IPS DF 6.9 (cell line): ENCODE measurements around the gene EMC8.

Experiments
- DNase-seq: peaks from one replicate; pipeline ENCODE4 v3.0.0-alpha.2; 2013; ENCODE audit warnings: low read depth, low spot score
- H3K27ac ChIP-seq: one replicate; pipeline ENCODE4 v1.5.1; 2013; ENCODE audit warnings: low read length, control low read depth
- H3K27me3 ChIP-seq: 2 replicates; pipeline ENCODE4 v1.6.1; 2013; ENCODE audit warnings: mild to moderate bottlenecking, low read length; ENCODE audit not compliant: control insufficient read depth, insufficient read depth
- H3K36me3 ChIP-seq: 2 replicates; pipeline ENCODE4 v1.6.1; 2013; ENCODE audit warnings: low read length; ENCODE audit not compliant: control insufficient read depth, insufficient read depth
- H3K4me1 ChIP-seq: 2 replicates; pipeline ENCODE4 v1.6.1; 2013; ENCODE audit warnings: low read length; ENCODE audit not compliant: control insufficient read depth, insufficient read depth
- H3K4me3 ChIP-seq: 2 replicates; pipeline ENCODE4 v1.5.1; 2013; ENCODE audit warnings: mild to moderate bottlenecking, low read length
- H3K9me3 ChIP-seq: 2 replicates; pipeline ENCODE4 v1.6.1; 2013; ENCODE audit warnings: low read length, inconsistent platforms; ENCODE audit not compliant: control insufficient read depth, insufficient read depth
- WGBS: extraction: QIAGEN DNeasy Blood & Tissue Kit; methylation state at CpG from one replicate; pipeline ENCODE4 v1.1.7; 2013; ENCODE audit warnings: mixed read lengths, missing lambda C conversion rate; ENCODE audit not compliant: insufficient read length, insufficient coverage; 5-methylcytosine and 5-hydroxymethylcytosine counted together

EMC8 gene

DNA sequence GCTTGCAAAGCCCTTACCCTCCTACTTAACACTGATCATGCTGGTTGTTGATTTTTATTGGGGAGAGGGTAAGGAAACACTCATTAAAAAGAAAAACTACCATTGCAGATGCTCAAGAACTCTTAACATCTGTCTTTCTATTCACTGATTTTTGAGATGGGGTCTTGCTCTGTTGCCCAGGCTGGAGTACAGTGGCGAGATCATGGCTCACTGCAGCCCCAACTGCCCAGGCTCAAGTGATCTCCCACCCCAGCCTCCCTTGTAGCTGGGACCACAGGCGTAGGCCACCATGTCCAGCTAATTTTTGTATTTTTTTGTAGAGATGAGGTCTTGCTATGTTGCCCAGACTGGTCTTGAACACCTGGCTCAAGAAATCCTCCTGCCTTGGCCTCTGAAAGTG lies 14.5 kb downstream of the EMC8 start:
- no CpG with 5 or more reads among the region's 2 CpGs for WGBS
- Histone ChIP-seq H3K9me3 (no peaks in the 10 kb centered on the region), H3K4me1 (no peaks in the 10 kb centered on the region), H3K4me3 (no peak overlapping the region), H3K27me3 (no peaks in the 10 kb centered on the region), H3K27ac (no peak overlapping the region), H3K36me3 (peaks cover 26% of the 10 kb centered on the region)
- DNase-seq: no peak

- Histone ChIP-seq H3K9me3 (no peaks in the 10 kb centered on the region), H3K27me3 (no peaks in the 10 kb centered on the region), H3K36me3 (peaks cover 33% of the 10 kb centered on the region), H3K4me1 (no peaks in the 10 kb centered on the region), H3K27ac (no peak overlapping the region), H3K4me3 (no peak overlapping the region)
- no CpG with 5 or more reads among the region's 8 CpGs for WGBS
- no peak for DNase-seq
These were observed 15.9 kb downstream of the EMC8 start for GRCh38 chr16:85783441-85783840.

- no peaks in the 10 kb centered on the region for H3K27me3 ChIP-seq
- no peak overlapping the region for H3K4me3 ChIP-seq
- no CpG with 5 or more reads among the region's 6 CpGs for WGBS
- no peaks in the 10 kb centered on the region for H3K9me3 ChIP-seq
- H3K4me1 ChIP-seq: no peaks in the 10 kb centered on the region
- no peak overlapping the region for H3K27ac ChIP-seq
- H3K36me3 ChIP-seq: peaks cover 31% of the 10 kb centered on the region
- DNase-seq: no peak
These were observed 16.9 kb downstream of the EMC8 start for GRCh38 chr16:85782451-85782850.

- H3K9me3 ChIP-seq: no peaks in the 10 kb centered on the region
- no peaks in the 10 kb centered on the region for H3K27me3 ChIP-seq
- no peak overlapping the region for H3K27ac ChIP-seq
- DNase-seq: no peak
- no peak overlapping the region for H3K4me3 ChIP-seq
- no peaks in the 10 kb centered on the region for H3K4me1 ChIP-seq
- H3K36me3 ChIP-seq: peaks cover 25% of the 10 kb centered on the region
- WGBS: no CpG with 5 or more reads among the region's 16 CpGs
These were observed 17.5 kb downstream of the EMC8 start for GRCh38 chr16:85781695-85782370.

- Histone ChIP-seq H3K36me3 (peaks cover 21% of the 10 kb centered on the region), H3K9me3 (no peaks in the 10 kb centered on the region), H3K4me1 (no peaks in the 10 kb centered on the region), H3K27me3 (no peaks in the 10 kb centered on the region), H3K4me3 (no peak overlapping the region), H3K27ac (no peak overlapping the region)
- DNase-seq: no peak
- no CpG with 5 or more reads among the region's 10 CpGs for WGBS
These were observed 18.2 kb downstream of the EMC8 start for GRCh38 chr16:85781156-85781555.

DNA sequence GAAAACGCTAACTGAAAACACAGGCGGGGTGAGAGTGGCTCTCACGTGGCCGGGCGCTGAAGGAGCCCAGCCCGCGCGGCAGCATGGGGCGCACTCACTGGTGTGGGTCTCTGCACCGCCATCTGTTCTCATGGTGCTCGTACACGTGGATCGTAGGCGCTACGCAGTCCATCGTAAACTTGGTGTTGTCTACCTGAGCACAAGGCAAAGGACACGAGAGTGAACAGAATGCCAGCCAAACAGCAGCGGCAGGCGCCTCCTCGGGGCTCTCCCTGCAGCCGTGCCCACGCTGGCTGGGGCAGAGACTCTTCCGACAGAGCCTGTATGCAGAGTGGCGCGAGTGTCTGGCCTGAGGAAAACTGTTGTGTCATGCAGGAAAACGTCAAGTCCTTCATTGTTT lies 19.1 kb downstream of the EMC8 start:
- H3K4me1 ChIP-seq: no peaks in the 10 kb centered on the region
- H3K27ac ChIP-seq: no peak overlapping the region
- H3K27me3 ChIP-seq: no peaks in the 10 kb centered on the region
- no peak for DNase-seq
- H3K36me3 ChIP-seq: peaks cover 19% of the 10 kb centered on the region
- no peak overlapping the region for H3K4me3 ChIP-seq
- WGBS: no CpG with 5 or more reads among the region's 26 CpGs
- no peaks in the 10 kb centered on the region for H3K9me3 ChIP-seq

DNA sequence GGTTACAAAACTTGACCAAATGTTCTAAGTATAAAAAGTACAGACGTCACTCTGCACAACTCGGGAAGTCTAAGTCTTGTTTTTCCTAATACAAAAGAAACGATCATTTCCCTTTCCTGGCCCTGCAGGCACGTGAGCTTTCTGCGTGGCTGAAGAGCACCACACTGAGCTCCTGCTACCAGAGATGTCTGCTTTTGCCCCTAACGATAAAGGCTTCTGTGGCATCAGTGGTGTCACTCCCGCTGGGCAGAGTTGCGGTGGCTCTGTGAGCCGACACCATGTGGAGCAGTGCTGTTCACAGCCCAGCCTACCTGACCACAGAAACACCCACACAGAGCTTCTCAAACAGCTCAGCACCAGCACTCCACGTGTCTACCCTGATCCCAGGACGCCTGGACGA lies 20.5 kb downstream of the EMC8 start:
- no peak for DNase-seq
- Histone ChIP-seq H3K27ac (no peak overlapping the region), H3K36me3 (peaks cover 19% of the 10 kb centered on the region), H3K4me3 (no peak overlapping the region), H3K4me1 (no peaks in the 10 kb centered on the region), H3K9me3 (no peaks in the 10 kb centered on the region), H3K27me3 (no peaks in the 10 kb centered on the region)
- no CpG with 5 or more reads among the region's 12 CpGs for whole genome bisulfite sequencing

DNA sequence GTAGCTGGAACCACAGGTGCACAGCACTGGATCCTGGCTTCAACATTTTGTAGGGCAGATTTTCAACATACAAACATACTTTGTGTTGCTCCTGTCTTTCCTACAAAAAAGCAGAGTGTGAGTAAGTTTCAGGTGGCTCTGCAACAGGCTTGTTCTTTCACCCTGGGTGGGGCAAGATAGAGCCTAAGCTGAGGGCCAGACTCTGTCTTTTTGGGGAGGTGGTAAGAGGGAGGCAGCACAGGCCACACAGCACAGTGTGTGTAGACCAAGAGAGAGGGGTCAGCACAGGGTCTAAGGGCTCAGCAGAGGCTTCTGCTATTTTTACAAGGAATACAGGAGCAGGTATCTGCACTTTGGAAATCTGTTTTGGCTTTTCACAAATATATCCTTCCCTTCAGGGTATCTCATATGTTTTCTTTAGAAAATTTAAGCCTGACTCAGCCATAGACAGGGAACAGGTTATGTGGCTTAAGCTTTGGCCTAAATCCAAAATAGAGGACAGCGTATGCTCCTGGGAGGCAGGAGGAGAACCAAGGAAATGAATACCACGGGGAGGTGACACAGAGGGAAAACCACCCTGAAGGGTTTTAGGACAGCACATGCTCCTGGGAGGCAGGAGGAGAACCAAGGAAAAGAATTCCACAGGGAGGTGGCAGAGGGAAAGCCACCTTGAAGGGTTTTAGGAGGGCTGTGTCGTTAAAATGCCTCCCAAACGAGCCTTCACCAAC lies 21.6 kb downstream of the EMC8 start:
- H3K9me3 ChIP-seq: no peaks in the 10 kb centered on the region
- WGBS: no CpG with 5 or more reads among the region's 4 CpGs
- H3K4me1 ChIP-seq: no peaks in the 10 kb centered on the region
- no peaks in the 10 kb centered on the region for H3K27me3 ChIP-seq
- H3K27ac ChIP-seq: no peak overlapping the region
- DNase-seq: no peak
- no peak overlapping the region for H3K4me3 ChIP-seq
- peaks cover 19% of the 10 kb centered on the region for H3K36me3 ChIP-seq

DNA sequence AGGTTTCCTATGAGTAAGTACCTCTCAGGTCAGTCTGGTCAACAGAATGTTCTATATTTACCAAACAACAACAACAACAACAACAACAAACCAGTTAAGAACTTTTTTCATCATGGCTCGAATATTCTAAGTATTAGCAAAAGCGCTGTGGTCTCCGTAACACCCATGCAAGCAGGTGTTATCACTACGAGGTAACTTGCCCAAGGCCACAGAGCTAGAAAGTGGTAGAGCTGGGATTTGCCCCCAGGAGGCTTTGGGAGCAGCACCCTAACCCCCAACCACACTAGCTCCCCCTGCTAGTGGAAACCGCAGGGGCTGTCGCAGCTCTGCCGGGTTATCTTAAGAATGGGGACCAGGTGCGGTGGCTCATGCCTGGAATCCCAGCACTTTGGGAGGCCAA lies 24.5 kb downstream of the EMC8 start:
- H3K36me3 ChIP-seq: peaks cover 10% of the 10 kb centered on the region
- no peaks in the 10 kb centered on the region for H3K4me1 ChIP-seq
- H3K4me3 ChIP-seq: no peak overlapping the region
- WGBS: no CpG with 5 or more reads among the region's 8 CpGs
- no peaks in the 10 kb centered on the region for H3K9me3 ChIP-seq
- no peak overlapping the region for H3K27ac ChIP-seq
- H3K27me3 ChIP-seq: no peaks in the 10 kb centered on the region
- DNase-seq: no peak

- H3K9me3 ChIP-seq: no peaks in the 10 kb centered on the region
- no peaks in the 10 kb centered on the region for H3K27me3 ChIP-seq
- no peak overlapping the region for H3K4me3 ChIP-seq
- DNase-seq: no peak
- no CpG with 5 or more reads among the region's 6 CpGs for WGBS
- H3K36me3 ChIP-seq: peaks cover 7% of the 10 kb centered on the region; the same call in 1 of the 2 replicates
- H3K4me1 ChIP-seq: no peaks in the 10 kb centered on the region
- no peak overlapping the region for H3K27ac ChIP-seq
These were observed 25.2 kb downstream of the EMC8 start for GRCh38 chr16:85774136-85774535.

GRCh38 chr16:85773044-85773443 lies 26.3 kb downstream of the EMC8 start:
- Histone ChIP-seq H3K4me3 (no peak overlapping the region), H3K9me3 (no peaks in the 10 kb centered on the region), H3K36me3 (0 out of 2 replicates have a peak, but pooled peaks cover 2% of the 10 kb centered on the region), H3K27me3 (no peaks in the 10 kb centered on the region), H3K4me1 (peaks cover 5% of the 10 kb centered on the region; the same call in 1 of the 2 replicates), H3K27ac (no peak overlapping the region)
- no CpG with 5 or more reads among the region's 6 CpGs for WGBS
- no peak for DNase-seq
